GM23248 (cell line): ENCODE results near the gene DLG2. TPM values are rescaled to one million over a fixed set of nuclear protein-coding genes. Genes with fewer than 3 reads are reported as not detected.

Experiments
- DNase-seq: peaks from one replicate; pipeline ENCODE4 v3.0.0-alpha.2; 2015
- H2AFZ ChIP-seq: fragments of 200-600 bp; sonication (generic); 2 replicates; pipeline ENCODE4 v1.6.1; 2016; ENCODE audit warnings: antibody characterized with exemption
- H3F3A ChIP-seq: fragments of 200-600 bp; sonication (generic); 2 replicates; pipeline ENCODE4 v1.6.1; 2016; ENCODE audit warnings: mild to moderate bottlenecking, antibody characterized with exemption, mixed run types; ENCODE audit not compliant: insufficient read depth
- H3K27ac ChIP-seq: fragments of 200-600 bp; sonication (generic); 2 replicates; pipeline ENCODE4 v1.5.1; 2016; ENCODE audit warnings: mild to moderate bottlenecking
- H3K27me3 ChIP-seq: fragments of 200-600 bp; sonication (generic); replicated peaks from 2 replicates; pipeline ENCODE4 v1.6.1; 2016; ENCODE audit warnings: mild to moderate bottlenecking; ENCODE audit not compliant: insufficient read depth
- H3K36me3 ChIP-seq: fragments of 200-600 bp; sonication (generic); 2 replicates; pipeline ENCODE4 v1.6.1; 2016; ENCODE audit warnings: low read depth, mild to moderate bottlenecking
- H3K4me1 ChIP-seq: fragments of 200-600 bp; sonication (generic); 2 replicates; pipeline ENCODE4 v1.6.1; 2016; ENCODE audit warnings: mild to moderate bottlenecking; ENCODE audit not compliant: insufficient read depth
- H3K4me2 ChIP-seq: fragments of 200-600 bp; sonication (generic); one replicate; pipeline ENCODE4 v1.6.1; 2016; ENCODE audit warnings: mild to moderate bottlenecking; ENCODE audit not compliant: unreplicated experiment
- H3K4me3 ChIP-seq: fragments of 200-600 bp; sonication (generic); 2 replicates; pipeline ENCODE4 v1.5.1; 2016; ENCODE audit warnings: mild to moderate bottlenecking
- H3K79me2 ChIP-seq: fragments of 200-600 bp; sonication (generic); 2 replicates; pipeline ENCODE4 v1.6.1; 2016; ENCODE audit warnings: mild to moderate bottlenecking; ENCODE audit not compliant: insufficient read depth
- H3K9ac ChIP-seq: fragments of 200-600 bp; sonication (generic); 2 replicates; pipeline ENCODE4 v1.6.1; 2016; ENCODE audit warnings: mild to moderate bottlenecking
- H3K9me2 ChIP-seq: fragments of 200-600 bp; sonication (generic); 2 replicates; pipeline ENCODE4 v1.6.1; 2016; ENCODE audit warnings: mixed run types, mild to moderate bottlenecking, moderate library complexity; ENCODE audit not compliant: insufficient read depth
- H3K9me3 ChIP-seq: fragments of 200-600 bp; sonication (generic); one replicate; pipeline ENCODE4 v1.6.1; 2017; ENCODE audit warnings: low read depth
- H4K20me1 ChIP-seq: fragments of 200-600 bp; sonication (generic); 2 replicates; pipeline ENCODE4 v1.6.0; 2016; ENCODE audit not compliant: insufficient read depth
- EZH2 ChIP-seq: fragments of 200-600 bp; sonication (generic); IDR thresholded peaks from 2 replicates; pipeline ENCODE4 v1.6.1; 2018; ENCODE audit warnings: antibody characterized with exemption, mild to moderate bottlenecking; ENCODE audit not compliant: insufficient read depth, poor library complexity, severe bottlenecking
- EZH2phosphoT487 ChIP-seq: fragments of 200-600 bp; sonication (generic); IDR thresholded peaks from 2 replicates; pipeline ENCODE4 v1.6.1; 2018; ENCODE audit warnings: antibody characterized with exemption, moderate library complexity, mild to moderate bottlenecking, low read depth; ENCODE audit not compliant: insufficient read depth
- WGBS, 2 experiments: methylation state at CpG; one replicate each; pipeline ENCODE4 v1.1.6; 2015 to 2017; ENCODE audit warnings: low lambda C conversion rate in 2 of 2, low coverage in 1 of 2; ENCODE audit errors: missing lambda C conversion rate in 2 of 2; 5-methylcytosine and 5-hydroxymethylcytosine counted together
- in situ Hi-C: fragments of 300-500 bp; cut with MboI; formaldehyde crosslinking; loops from 2 replicates; pipeline ENCODE4 v1.15.0; 2020
- polyA plus RNA-seq: library from polyadenylated mRNA; unstranded; fragments of >200 nt; fragmentation: Nextera tagmentation; extraction: Ambion mirVana; gene quantifications from 2 replicates; pipeline ENCODE4 v1.2.1, GENCODE V29; 2016
- total RNA-seq: library from RNA; depleted of rRNA; stranded (reverse); fragments of >200 nt; shearing (Covaris generic); gene quantifications from 2 replicates; pipeline ENCODE4 v1.2.3, GENCODE V29; 2014

The DLG2 gene
- total and polyA plus RNA-seq, 2 experiments from 2014 or later = 1.1 to 1.7 TPM

GRCh38 chr11:83671289-83671688 is 1955.9 kb downstream of the DLG2 start:
- Histone ChIP-seq H3K9me2 (no peaks in the 10 kb centered on the region), H3K27me3 (no peaks in the 10 kb centered on the region), H3K79me2 (no peaks in the 10 kb centered on the region), H3K36me3 (no peaks in the 10 kb centered on the region), H3K9me3 (no peaks in the 10 kb centered on the region), H3F3A (no peaks in the 10 kb centered on the region; the same call in 1 of the 2 replicates), H3K4me2 (no peak overlapping the region), H3K4me3 (no peak overlapping the region), H3K9ac (no peak overlapping the region), H3K4me1 (peaks cover 5% of the 10 kb centered on the region; the same call in 1 of the 2 replicates), H4K20me1 (no peaks in the 10 kb centered on the region), H2AFZ (no peak overlapping the region), H3K27ac (no peak overlapping the region)
- 82 to 88% methylated on average over 2 of the region's 2 CpGs for WGBS, 2 experiments
- in situ Hi-C loops = no loop called here
- TF ChIP-seq EZH2 = no peak
- TF ChIP-seq EZH2phosphoT487 = no peak
- DNase-seq = peak; percentile 24

DNA sequence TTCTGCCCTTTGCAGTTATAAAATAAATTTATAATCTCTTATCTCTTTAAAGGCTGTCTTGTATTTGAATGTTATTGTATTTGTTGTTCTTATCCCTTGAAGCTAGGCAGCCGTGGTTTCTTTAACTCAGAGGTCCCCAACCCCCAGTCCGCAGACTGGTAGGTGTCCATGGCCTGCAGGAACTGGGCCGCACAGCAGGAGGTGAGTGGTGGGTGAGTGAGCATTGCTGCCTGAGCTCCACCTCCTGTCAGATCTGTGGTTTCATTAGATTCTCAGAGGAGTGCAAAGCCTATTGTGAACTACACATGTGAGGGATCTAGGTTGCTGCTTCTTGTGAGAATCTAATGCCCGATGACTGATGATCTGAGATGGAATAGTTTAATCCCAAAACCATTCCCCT is 1961.0 kb downstream of the DLG2 start:
- Histone ChIP-seq H3K36me3 (no peaks in the 10 kb centered on the region), H3K4me1 (peaks cover 15% of the 10 kb centered on the region; the same call in 1 of the 2 replicates), H3K9me2 (no peaks in the 10 kb centered on the region), H2AFZ (no peak overlapping the region), H3K9me3 (no peaks in the 10 kb centered on the region), H3F3A (no peaks in the 10 kb centered on the region), H3K79me2 (no peaks in the 10 kb centered on the region), H3K9ac (no peak overlapping the region), H4K20me1 (no peaks in the 10 kb centered on the region), H3K27ac (no peak overlapping the region), H3K4me3 (no peak overlapping the region), H3K27me3 (no peaks in the 10 kb centered on the region), H3K4me2 (no peak overlapping the region)
- in situ Hi-C loops = no loop called here
- no peak for DNase-seq
- 86 to 88% methylated on average over 4 of the region's 4 CpGs for WGBS, 2 experiments
- TF ChIP-seq EZH2phosphoT487 = no peak
- TF ChIP-seq EZH2 = no peak

- Histone ChIP-seq H3K9me3 (no peaks in the 10 kb centered on the region), H2AFZ (no peak overlapping the region), H3K27ac (no peak overlapping the region), H3K9ac (no peak overlapping the region), H3K79me2 (no peaks in the 10 kb centered on the region), H3K27me3 (no peaks in the 10 kb centered on the region), H3K4me2 (no peak overlapping the region), H3K9me2 (no peaks in the 10 kb centered on the region), H3K4me3 (no peak overlapping the region), H3K36me3 (no peaks in the 10 kb centered on the region), H4K20me1 (no peaks in the 10 kb centered on the region), H3F3A (no peaks in the 10 kb centered on the region), H3K4me1 (0 out of 2 replicates have a peak, but pooled peaks cover 10% of the 10 kb centered on the region)
- in situ Hi-C loops = no loop called here
- no peak for TF ChIP-seq EZH2phosphoT487
- no peak for DNase-seq
- WGBS, 2 experiments = 91 to 94% methylated on average over 4 of the region's 4 CpGs
Measured at GRCh38 chr11:83663988-83664387, 1963.2 kb downstream of the DLG2 start.

DNA sequence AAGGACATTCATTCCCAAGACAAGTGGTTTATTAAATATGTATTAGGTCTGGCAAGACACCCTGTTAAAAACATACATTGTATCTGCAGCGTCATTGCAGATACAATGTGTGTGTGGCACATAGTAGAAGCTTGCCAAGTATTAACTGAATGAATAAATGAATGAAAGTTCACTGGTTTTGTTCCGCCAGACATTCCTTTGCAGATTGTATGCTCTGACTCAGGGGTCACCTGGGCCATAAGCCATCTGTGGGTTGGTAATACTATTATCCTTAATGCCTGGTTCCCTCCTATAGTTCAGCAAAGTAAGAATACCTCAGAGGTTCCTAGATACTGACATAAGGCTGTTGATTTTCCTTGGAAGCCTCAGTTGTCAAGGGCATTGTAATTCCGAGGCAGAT is 1963.7 kb downstream of the DLG2 start:
- no peak overlapping the region for H3K4me2 ChIP-seq
- H3K79me2 ChIP-seq = no peaks in the 10 kb centered on the region
- H3K27ac ChIP-seq = no peak overlapping the region
- no peak overlapping the region for H3K9ac ChIP-seq
- H3F3A ChIP-seq = no peaks in the 10 kb centered on the region
- TF ChIP-seq EZH2phosphoT487 = no peak
- no peak for TF ChIP-seq EZH2
- H4K20me1 ChIP-seq = no peaks in the 10 kb centered on the region
- no peak overlapping the region for H3K4me3 ChIP-seq
- no peaks in the 10 kb centered on the region for H3K36me3 ChIP-seq
- peak; percentile 24 for DNase-seq
- H3K4me1 ChIP-seq = 0 out of 2 replicates have a peak, but pooled peaks cover 10% of the 10 kb centered on the region
- H3K9me2 ChIP-seq = no peaks in the 10 kb centered on the region
- in situ Hi-C loops = no loop called here
- H3K27me3 ChIP-seq = no peaks in the 10 kb centered on the region
- 76 to 84% methylated on average over 3 of the region's 3 CpGs for WGBS, 2 experiments
- H2AFZ ChIP-seq = no peak overlapping the region
- no peaks in the 10 kb centered on the region for H3K9me3 ChIP-seq

DNA sequence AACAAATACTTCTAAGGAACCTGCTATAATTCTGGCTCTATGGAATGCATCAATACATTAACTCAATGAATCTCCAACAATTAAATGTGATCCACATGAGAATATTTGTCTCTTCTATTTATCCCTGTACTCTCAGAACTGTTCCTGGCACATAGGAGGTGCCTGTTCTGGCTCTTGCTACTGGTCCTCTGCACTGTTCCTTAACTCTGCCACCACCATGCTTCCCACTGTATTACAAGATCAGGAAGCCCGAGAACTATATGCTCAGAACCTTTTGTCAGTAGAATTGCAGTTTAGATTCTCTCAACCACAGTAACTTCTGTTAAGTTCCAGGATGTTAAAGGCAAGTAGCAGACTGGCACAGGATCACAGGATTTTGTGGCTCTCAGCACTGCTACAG is 1964.7 kb downstream of the DLG2 start:
- no peaks in the 10 kb centered on the region for H3F3A ChIP-seq
- H3K9me3 ChIP-seq = no peaks in the 10 kb centered on the region
- no peak overlapping the region for H3K27ac ChIP-seq
- in situ Hi-C loops = no loop called here
- DNase-seq = no peak
- TF ChIP-seq EZH2 (no peak), EZH2phosphoT487 (no peak)
- WGBS, 2 experiments = 88% methylated on average over 1 of the region's 1 CpG
- H3K4me2 ChIP-seq = no peak overlapping the region
- H3K9ac ChIP-seq = no peak overlapping the region
- H2AFZ ChIP-seq = 0 out of 2 replicates have a peak overlapping the region, but pooled peaks have one; percentile 10
- no peaks in the 10 kb centered on the region for H3K36me3 ChIP-seq
- no peaks in the 10 kb centered on the region for H3K9me2 ChIP-seq
- H3K79me2 ChIP-seq = no peaks in the 10 kb centered on the region
- H3K27me3 ChIP-seq = no peaks in the 10 kb centered on the region
- H4K20me1 ChIP-seq = no peaks in the 10 kb centered on the region
- no peak overlapping the region for H3K4me3 ChIP-seq
- H3K4me1 ChIP-seq = 0 out of 2 replicates have a peak, but pooled peaks cover 10% of the 10 kb centered on the region
